ENCODE measurements around the gene TAB3.

TAB3 gene

GRCh38 chrX:30858098-30858497 is 31.0 kb downstream of the TAB3 start:
- Histone ChIP-seq H3K9me3 (ENCODE audit: control extremely low read depth in 1 of 5, control insufficient read depth in 4 of 5, insufficient read depth in 2 of 5, low read depth in 1 of 5, low read length in 4 of 5) (no peaks in the 10 kb centered on the region), H3K27me3 (replicated peaks in 2 of 5; ENCODE audit: control insufficient read depth in 4 of 5, insufficient read depth in 5 of 5, low read length in 4 of 5) (no peaks in the 10 kb centered on the region), H3K27ac (ENCODE audit: insufficient read depth in 1 of 2, low read depth in 1 of 2, low read length in 2 of 2, poor library complexity in 1 of 2, severe bottlenecking in 2 of 2) (no peak overlapping the region), H3K4me3 (ENCODE audit: control insufficient read depth in 1 of 7, extremely low read depth in 1 of 7, insufficient read depth in 4 of 7, low read depth in 2 of 7, low read length in 6 of 7) (no peak overlapping the region), H3K36me3 (ENCODE audit: control insufficient read depth in 4 of 4, insufficient read depth in 4 of 4, low read length in 3 of 4) (peaks cover 4 to 34% (median 12%) of the 10 kb centered on the region in 4 experiments), H3K4me1 (ENCODE audit: control extremely low read depth in 1 of 4, control insufficient read depth in 4 of 4, insufficient read depth in 4 of 4, low read length in 3 of 4) (no peaks in the 10 kb centered on the region)
- no peak for DNase-seq
- ChIA-PET CTCF (no interaction called here), POLR2A (no interaction called here)
- WGBS (ENCODE audit: insufficient coverage), result no CpG with 5 or more reads among the region's 1 CpG

GRCh38 chrX:30851449-30851848 is 37.6 kb downstream of the TAB3 start:
- DNase-seq, result no peak
- H3K9me3 ChIP-seq (ENCODE audit: control extremely low read depth in 1 of 5, control insufficient read depth in 4 of 5, insufficient read depth in 2 of 5, low read depth in 1 of 5, low read length in 4 of 5), result no peaks in the 10 kb centered on the region
- H3K36me3 ChIP-seq (ENCODE audit: control insufficient read depth in 4 of 4, insufficient read depth in 4 of 4, low read length in 3 of 4), result peaks cover 3 to 39% (median 10%) of the 10 kb centered on the region in 4 experiments
- ChIA-PET CTCF (no interaction called here), POLR2A (no interaction called here)
- WGBS (ENCODE audit: insufficient coverage), result 60% methylated on average over 1 of the region's 1 CpG
- no peak overlapping the region for H3K4me3 ChIP-seq (ENCODE audit: control insufficient read depth in 1 of 7, extremely low read depth in 1 of 7, insufficient read depth in 4 of 7, low read depth in 2 of 7, low read length in 6 of 7)
- no peaks in the 10 kb centered on the region for H3K4me1 ChIP-seq (ENCODE audit: control extremely low read depth in 1 of 4, control insufficient read depth in 4 of 4, insufficient read depth in 4 of 4, low read length in 3 of 4)
- H3K27ac ChIP-seq (ENCODE audit: insufficient read depth in 1 of 2, low read depth in 1 of 2, low read length in 2 of 2, poor library complexity in 1 of 2, severe bottlenecking in 2 of 2), result no peak overlapping the region
- H3K27me3 ChIP-seq (replicated peaks in 2 of 5; ENCODE audit: control insufficient read depth in 4 of 5, insufficient read depth in 5 of 5, low read length in 4 of 5), result no peaks in the 10 kb centered on the region

- H3K27ac ChIP-seq (ENCODE audit: insufficient read depth in 1 of 2, low read depth in 1 of 2, low read length in 2 of 2, poor library complexity in 1 of 2, severe bottlenecking in 2 of 2), result no peak overlapping the region
- WGBS (ENCODE audit: insufficient coverage), result 100% methylated on average over 3 of the region's 4 CpGs
- CTCF ChIA-PET, result no interaction called here
These were observed 53.7 kb downstream of the TAB3 start for GRCh38 chrX:30835373-30835772.

GRCh38 chrX:30833896-30834295 is 55.2 kb downstream of the TAB3 start:
- Histone ChIP-seq H3K4me1 (ENCODE audit: control extremely low read depth in 1 of 4, control insufficient read depth in 4 of 4, insufficient read depth in 4 of 4, low read length in 3 of 4) (no peaks in the 10 kb centered on the region), H3K36me3 (ENCODE audit: control insufficient read depth in 4 of 4, insufficient read depth in 4 of 4, low read length in 3 of 4) (peaks cover 0 to 48% (median 5%) of the 10 kb centered on the region in 4 experiments), H3K4me3 (ENCODE audit: control insufficient read depth in 1 of 7, extremely low read depth in 1 of 7, insufficient read depth in 4 of 7, low read depth in 2 of 7, low read length in 6 of 7) (no peak overlapping the region), H3K27ac (ENCODE audit: insufficient read depth in 1 of 2, low read depth in 1 of 2, low read length in 2 of 2, poor library complexity in 1 of 2, severe bottlenecking in 2 of 2) (no peak overlapping the region), H3K9me3 (ENCODE audit: control extremely low read depth in 1 of 5, control insufficient read depth in 4 of 5, insufficient read depth in 2 of 5, low read depth in 1 of 5, low read length in 4 of 5) (peaks cover 0 to 3% (median 0%) of the 10 kb centered on the region in 5 experiments), H3K27me3 (replicated peaks in 2 of 5; ENCODE audit: control insufficient read depth in 4 of 5, insufficient read depth in 5 of 5, low read length in 4 of 5) (no peaks in the 10 kb centered on the region)
- WGBS (ENCODE audit: insufficient coverage), result 100% methylated on average over 3 of the region's 4 CpGs
- ChIA-PET POLR2A (no interaction called here), CTCF (no interaction called here)
- no peak for DNase-seq

More at GRCh38 chrX:30835373-30835772, 53.7 kb downstream of the TAB3 start:
- no peak overlapping the region for H3K4me3 ChIP-seq (ENCODE audit: control insufficient read depth in 1 of 7, extremely low read depth in 1 of 7, insufficient read depth in 4 of 7, low read depth in 2 of 7, low read length in 6 of 7)
- peaks cover 0 to 3% (median 0%) of the 10 kb centered on the region in 5 experiments for H3K9me3 ChIP-seq (ENCODE audit: control extremely low read depth in 1 of 5, control insufficient read depth in 4 of 5, insufficient read depth in 2 of 5, low read depth in 1 of 5, low read length in 4 of 5)
- H3K27me3 ChIP-seq (replicated peaks in 2 of 5; ENCODE audit: control insufficient read depth in 4 of 5, insufficient read depth in 5 of 5, low read length in 4 of 5), result no peaks in the 10 kb centered on the region
- POLR2A ChIA-PET, result no interaction called here
- peaks cover 0 to 55% (median 10%) of the 10 kb centered on the region in 4 experiments for H3K36me3 ChIP-seq (ENCODE audit: control insufficient read depth in 4 of 4, insufficient read depth in 4 of 4, low read length in 3 of 4)
- no peaks in the 10 kb centered on the region for H3K4me1 ChIP-seq (ENCODE audit: control extremely low read depth in 1 of 4, control insufficient read depth in 4 of 4, insufficient read depth in 4 of 4, low read length in 3 of 4)
- DNase-seq, result no peak

GRCh38 chrX:30831082-30831481 is 58.0 kb downstream of the TAB3 start:
- Histone ChIP-seq H3K4me3 (ENCODE audit: control insufficient read depth in 1 of 7, extremely low read depth in 1 of 7, insufficient read depth in 4 of 7, low read depth in 2 of 7, low read length in 6 of 7) (no peak overlapping the region), H3K27me3 (replicated peaks in 2 of 5; ENCODE audit: control insufficient read depth in 4 of 5, insufficient read depth in 5 of 5, low read length in 4 of 5) (no peaks in the 10 kb centered on the region), H3K27ac (ENCODE audit: insufficient read depth in 1 of 2, low read depth in 1 of 2, low read length in 2 of 2, poor library complexity in 1 of 2, severe bottlenecking in 2 of 2) (no peak overlapping the region), H3K9me3 (ENCODE audit: control extremely low read depth in 1 of 5, control insufficient read depth in 4 of 5, insufficient read depth in 2 of 5, low read depth in 1 of 5, low read length in 4 of 5) (no peaks in the 10 kb centered on the region), H3K36me3 (ENCODE audit: control insufficient read depth in 4 of 4, insufficient read depth in 4 of 4, low read length in 3 of 4) (peaks cover 0 to 28% (median 2%) of the 10 kb centered on the region in 4 experiments), H3K4me1 (ENCODE audit: control extremely low read depth in 1 of 4, control insufficient read depth in 4 of 4, insufficient read depth in 4 of 4, low read length in 3 of 4) (no peaks in the 10 kb centered on the region)
- WGBS (ENCODE audit: insufficient coverage), result 75% methylated on average over 6 of the region's 10 CpGs
- no peak for DNase-seq
- POLR2A ChIA-PET, result no interaction called here
- CTCF ChIA-PET, result no interaction called here

GRCh38 chrX:30830326-30830943 is 58.6 kb downstream of the TAB3 start:
- CTCF ChIA-PET, result no interaction called here

GRCh38 chrX:30824275-30824674 is 64.8 kb downstream of the TAB3 start:
- no peak overlapping the region for H3K27ac ChIP-seq (ENCODE audit: insufficient read depth in 1 of 2, low read depth in 1 of 2, low read length in 2 of 2, poor library complexity in 1 of 2, severe bottlenecking in 2 of 2)
- no peaks in the 10 kb centered on the region for H3K27me3 ChIP-seq (replicated peaks in 2 of 5; ENCODE audit: control insufficient read depth in 4 of 5, insufficient read depth in 5 of 5, low read length in 4 of 5)
- no peaks in the 10 kb centered on the region for H3K9me3 ChIP-seq (ENCODE audit: control extremely low read depth in 1 of 5, control insufficient read depth in 4 of 5, insufficient read depth in 2 of 5, low read depth in 1 of 5, low read length in 4 of 5)
- H3K36me3 ChIP-seq (ENCODE audit: control insufficient read depth in 4 of 4, insufficient read depth in 4 of 4, low read length in 3 of 4), result no peaks in the 10 kb centered on the region
- no peaks in the 10 kb centered on the region for H3K4me1 ChIP-seq (ENCODE audit: control extremely low read depth in 1 of 4, control insufficient read depth in 4 of 4, insufficient read depth in 4 of 4, low read length in 3 of 4)
- no peak overlapping the region for H3K4me3 ChIP-seq (ENCODE audit: control insufficient read depth in 1 of 7, extremely low read depth in 1 of 7, insufficient read depth in 4 of 7, low read depth in 2 of 7, low read length in 6 of 7)
- CTCF ChIA-PET, result no interaction called here
- POLR2A ChIA-PET, result no interaction called here
- WGBS (ENCODE audit: insufficient coverage), result no CpG with 5 or more reads among the region's 3 CpGs
- no peak for DNase-seq

More at GRCh38 chrX:30830326-30830943, 58.6 kb downstream of the TAB3 start:
- H3K4me1 ChIP-seq (ENCODE audit: control extremely low read depth in 1 of 4, control insufficient read depth in 4 of 4, insufficient read depth in 4 of 4, low read length in 3 of 4), result no peaks in the 10 kb centered on the region
- POLR2A ChIA-PET, result no interaction called here
- no peak for DNase-seq
- no peak overlapping the region for H3K4me3 ChIP-seq (ENCODE audit: control insufficient read depth in 1 of 7, extremely low read depth in 1 of 7, insufficient read depth in 4 of 7, low read depth in 2 of 7, low read length in 6 of 7)
- no peaks in the 10 kb centered on the region for H3K9me3 ChIP-seq (ENCODE audit: control extremely low read depth in 1 of 5, control insufficient read depth in 4 of 5, insufficient read depth in 2 of 5, low read depth in 1 of 5, low read length in 4 of 5)
- no peaks in the 10 kb centered on the region for H3K27me3 ChIP-seq (replicated peaks in 2 of 5; ENCODE audit: control insufficient read depth in 4 of 5, insufficient read depth in 5 of 5, low read length in 4 of 5)
- H3K36me3 ChIP-seq (ENCODE audit: control insufficient read depth in 4 of 4, insufficient read depth in 4 of 4, low read length in 3 of 4), result peaks cover 0 to 27% (median 2%) of the 10 kb centered on the region in 4 experiments
- WGBS (ENCODE audit: insufficient coverage), result no CpG with 5 or more reads among the region's 3 CpGs
- H3K27ac ChIP-seq (ENCODE audit: insufficient read depth in 1 of 2, low read depth in 1 of 2, low read length in 2 of 2, poor library complexity in 1 of 2, severe bottlenecking in 2 of 2), result no peak overlapping the region
